H9 (cell line): Measurements from ENCODE around the gene APOL6. TPM values are rescaled to one million over a fixed set of nuclear protein-coding genes. Genes with fewer than 3 reads are reported as not detected.

Experiments
- DNase-seq: peaks from one replicate; pipeline ENCODE4 v3.0.0-alpha.2; 2017
- H2AFZ ChIP-seq: one replicate; pipeline ENCODE4 v1.6.1; 2013; ENCODE audit warnings: mild to moderate bottlenecking, low read length, control low read depth, moderate library complexity
- H2AK5ac ChIP-seq: 2 replicates; pipeline ENCODE4 v1.6.1; 2013; ENCODE audit warnings: low read length, control low read depth, mixed read lengths; ENCODE audit not compliant: insufficient read length
- H2BK120ac ChIP-seq: one replicate; pipeline ENCODE4 v1.6.1; 2013; ENCODE audit warnings: low read depth, mild to moderate bottlenecking, low read length, control low read depth, inconsistent platforms; ENCODE audit not compliant: poor library complexity, severe bottlenecking
- H2BK12ac ChIP-seq: 2 replicates; pipeline ENCODE4 v1.6.1; 2013; ENCODE audit warnings: low read length, control low read depth, mixed read lengths, low read depth; ENCODE audit not compliant: insufficient read length
- H2BK15ac ChIP-seq: 2 replicates; pipeline ENCODE4 v1.6.1; 2013; ENCODE audit warnings: low read depth, low read length, control low read depth
- H2BK20ac ChIP-seq: one replicate; pipeline ENCODE4 v1.6.1; 2013; ENCODE audit warnings: low read depth, mild to moderate bottlenecking, low read length, control low read depth, inconsistent platforms; ENCODE audit not compliant: poor library complexity, severe bottlenecking
- H2BK5ac ChIP-seq: 2 replicates; pipeline ENCODE4 v1.6.1; 2013; ENCODE audit warnings: low read length, control low read depth, mixed read lengths; ENCODE audit not compliant: insufficient read length
- H3K14ac ChIP-seq: 2 replicates; pipeline ENCODE4 v1.6.1; 2013; ENCODE audit warnings: low read length, control low read depth; ENCODE audit not compliant: insufficient read depth
- H3K18ac ChIP-seq: 2 replicates; pipeline ENCODE4 v1.6.1; 2013; ENCODE audit warnings: low read depth, mild to moderate bottlenecking, mixed read lengths, low read length, control low read depth; ENCODE audit not compliant: insufficient read length
- H3K23ac ChIP-seq: 2 replicates; pipeline ENCODE4 v1.6.1; 2013; ENCODE audit warnings: low read length, control low read depth, mixed read lengths, low read depth; ENCODE audit not compliant: insufficient read length
- H3K23me2 ChIP-seq: 2 replicates; pipeline ENCODE4 v1.6.1; 2013; ENCODE audit warnings: low read depth, mild to moderate bottlenecking, mixed read lengths, low read length, control low read depth; ENCODE audit not compliant: insufficient read length, poor library complexity, severe bottlenecking
- H3K27ac ChIP-seq: 2 replicates; pipeline ENCODE4 v1.5.1; 2013; ENCODE audit warnings: low read length, control low read depth, mixed read lengths, low read depth; ENCODE audit not compliant: insufficient read length
- H3K27me3 ChIP-seq: 2 replicates; pipeline ENCODE4 v1.6.1; 2013; ENCODE audit warnings: low read length, control low read depth, inconsistent platforms; ENCODE audit not compliant: insufficient read depth
- H3K4ac ChIP-seq: 2 replicates; pipeline ENCODE4 v1.6.1; 2013; ENCODE audit warnings: low read depth, mild to moderate bottlenecking, control low read depth, inconsistent platforms, low read length, moderate library complexity
- H3K4me1 ChIP-seq: 2 replicates; pipeline ENCODE4 v1.6.1; 2013; ENCODE audit warnings: low read length, control low read depth, inconsistent platforms; ENCODE audit not compliant: insufficient read depth
- H3K4me2 ChIP-seq: 2 replicates; pipeline ENCODE4 v1.6.1; 2013; ENCODE audit warnings: low read length, control low read depth, mixed read lengths; ENCODE audit not compliant: insufficient read length, insufficient read depth
- H3K56ac ChIP-seq: 2 replicates; pipeline ENCODE4 v1.6.1; 2013; ENCODE audit warnings: low read depth, mild to moderate bottlenecking, mixed read lengths, low read length, control low read depth; ENCODE audit not compliant: insufficient read length
- H3K79me1 ChIP-seq: 2 replicates; pipeline ENCODE4 v1.6.1; 2013; ENCODE audit warnings: low read depth, mild to moderate bottlenecking, moderate library complexity, low read length, control low read depth, inconsistent platforms; ENCODE audit not compliant: insufficient read depth, poor library complexity, severe bottlenecking
- H3K79me2 ChIP-seq: 2 replicates; pipeline ENCODE4 v1.6.1; 2013; ENCODE audit warnings: low read length, control low read depth, inconsistent platforms; ENCODE audit not compliant: insufficient read depth
- H3K9ac ChIP-seq: 2 replicates; pipeline ENCODE4 v1.6.1; 2013; ENCODE audit warnings: low read length, control low read depth, mixed read lengths; ENCODE audit not compliant: insufficient read length; ENCODE audit errors: extremely low read depth
- H3K9me3 ChIP-seq: one replicate; pipeline ENCODE4 v1.6.1; 2013; ENCODE audit warnings: low read depth, low read length, inconsistent platforms; ENCODE audit not compliant: control insufficient read depth
- H3T11ph ChIP-seq: one replicate; pipeline ENCODE4 v1.6.1; 2013; ENCODE audit warnings: mild to moderate bottlenecking, low read length, control low read depth, inconsistent platforms
- H4K20me1 ChIP-seq: one replicate; pipeline ENCODE4 v1.6.1; 2013; ENCODE audit not compliant: control insufficient read depth, insufficient read length, insufficient read depth
- H4K5ac ChIP-seq: 2 replicates; pipeline ENCODE4 v1.6.1; 2013; ENCODE audit warnings: low read depth, mild to moderate bottlenecking, mixed read lengths, low read length, control low read depth; ENCODE audit not compliant: insufficient read length
- H4K8ac ChIP-seq: replicated peaks from 2 replicates; pipeline ENCODE4 v1.6.1; 2013; ENCODE audit warnings: low read length, control low read depth, mixed read lengths, low read depth; ENCODE audit not compliant: insufficient read length
- H4K91ac ChIP-seq: 2 replicates; pipeline ENCODE4 v1.6.1; 2013; ENCODE audit warnings: low read depth, mild to moderate bottlenecking, moderate library complexity, mixed read lengths, low read length, control low read depth; ENCODE audit not compliant: insufficient read length
- H3K27ac Mint-ChIP-seq, 3 experiments: 2 replicates in 2 of 3; 3 replicates in 1 of 3; pipeline ENCODE4 v1.8.0; 2020 to 2021; ENCODE audit warnings: mixed read lengths in 3 of 3, mild to moderate bottlenecking in 1 of 3, moderate library complexity in 1 of 3
- H3K27me3 Mint-ChIP-seq: 2 replicates; pipeline ENCODE4 v1.8.0; 2021; ENCODE audit warnings: low read depth, mild to moderate bottlenecking, moderate library complexity, mixed read lengths
- H3K36me3 Mint-ChIP-seq, 3 experiments: 2 replicates in 2 of 3; 3 replicates in 1 of 3; pipeline ENCODE4 v1.8.0; 2020 to 2021; ENCODE audit warnings: low read depth in 3 of 3, mixed read lengths in 3 of 3; ENCODE audit not compliant: insufficient read depth in 1 of 3
- H3K4me1 Mint-ChIP-seq, 2 experiments: 2 replicates each; pipeline ENCODE4 v1.8.0; 2020; ENCODE audit warnings: mixed read lengths in 2 of 2
- H3K4me3 Mint-ChIP-seq, 2 experiments: 2 replicates in 1 of 2; 3 replicates in 1 of 2; pipeline ENCODE4 v1.8.0; 2020 to 2021; ENCODE audit warnings: mild to moderate bottlenecking in 2 of 2, mixed read lengths in 2 of 2, moderate library complexity in 1 of 2
- H3K9me3 Mint-ChIP-seq, 2 experiments: 2 replicates in 1 of 2; 3 replicates in 1 of 2; pipeline ENCODE4 v1.8.0; 2020; ENCODE audit warnings: mild to moderate bottlenecking in 2 of 2, mixed read lengths in 2 of 2, moderate library complexity in 1 of 2
- CTCF ChIP-seq: fragments of 200-600 bp; sonication (generic); conservative IDR thresholded peaks from 3 replicates; pipeline ENCODE4 v1.8.0; 2021; ENCODE audit warnings: antibody characterized with exemption, mild to moderate bottlenecking
- WGBS: extraction: QIAGEN DNeasy Blood & Tissue Kit; methylation state at CpG from one replicate; pipeline ENCODE4 v1.1.7; 2013; ENCODE audit warnings: missing lambda C conversion rate, low lambda C conversion rate, mixed read lengths; ENCODE audit not compliant: insufficient read length; ENCODE audit errors: extremely low coverage; 5-methylcytosine and 5-hydroxymethylcytosine counted together
- total RNA-seq: library from RNA; stranded (reverse); gene quantifications from 2 replicates; pipeline ENCODE4 v1.2.1, GENCODE V29; 2021

Gene APOL6
- total RNA-seq, 1 experiment from 2014 or later = 0.07 TPM

GRCh38 chr22:35663371-35663770, 15.1 kb downstream of the APOL6 start:
- peaks cover 16% of the 10 kb centered on the region for H3K9me3 ChIP-seq
- no peak overlapping the region for H2BK12ac ChIP-seq
- no peak for DNase-seq
- H2AK5ac ChIP-seq = no peak overlapping the region
- no peak overlapping the region for H3K18ac ChIP-seq
- H3K4me3 Mint-ChIP-seq = peak overlapping the region; percentile 11 to 14; a peak in 2 of 5 replicates
- no peak overlapping the region for H3K14ac ChIP-seq
- no peak overlapping the region for H4K5ac ChIP-seq
- no peak overlapping the region for H2BK5ac ChIP-seq
- peaks cover 17 to 41% (median 21%) of the 10 kb centered on the region in 3 experiments for H3K36me3 Mint-ChIP-seq
- TF ChIP-seq CTCF = no peak
- peaks cover 30 to 44% of the 10 kb centered on the region in 2 experiments for H3K9me3 Mint-ChIP-seq
- H3K9ac ChIP-seq = no peak overlapping the region
- no peak overlapping the region for H2AFZ ChIP-seq
- H3K56ac ChIP-seq = no peak overlapping the region
- no peak overlapping the region for H3K4ac ChIP-seq
- H3K23me2 ChIP-seq = no peaks in the 10 kb centered on the region
- H3K4me1 ChIP-seq = no peaks in the 10 kb centered on the region; the same call in 1 of the 2 replicates
- H4K8ac ChIP-seq = no peak overlapping the region
- H3K27me3 Mint-ChIP-seq = no peaks in the 10 kb centered on the region
- no CpG with 5 or more reads among the region's 3 CpGs for WGBS
- no peaks in the 10 kb centered on the region for H3K79me1 ChIP-seq
- H2BK20ac ChIP-seq = no peak overlapping the region
- H3K27ac Mint-ChIP-seq = peak overlapping the region; percentile 11 to 96 (median 44); a peak in 3 of 7 replicates
- no peak overlapping the region for H2BK120ac ChIP-seq
- H4K91ac ChIP-seq = no peak overlapping the region
- H3K27me3 ChIP-seq = no peaks in the 10 kb centered on the region
- no peak overlapping the region for H2BK15ac ChIP-seq
- H3K4me2 ChIP-seq = no peak overlapping the region
- H3T11ph ChIP-seq = no peak overlapping the region
- no peaks in the 10 kb centered on the region for H4K20me1 ChIP-seq
- no peak overlapping the region for H3K27ac ChIP-seq
- peaks cover 30 to 35% of the 10 kb centered on the region in 2 experiments for H3K4me1 Mint-ChIP-seq
- H3K79me2 ChIP-seq = no peaks in the 10 kb centered on the region
- no peak overlapping the region for H3K23ac ChIP-seq
